ENCODE data around the gene ZDHHC15.

DNA sequence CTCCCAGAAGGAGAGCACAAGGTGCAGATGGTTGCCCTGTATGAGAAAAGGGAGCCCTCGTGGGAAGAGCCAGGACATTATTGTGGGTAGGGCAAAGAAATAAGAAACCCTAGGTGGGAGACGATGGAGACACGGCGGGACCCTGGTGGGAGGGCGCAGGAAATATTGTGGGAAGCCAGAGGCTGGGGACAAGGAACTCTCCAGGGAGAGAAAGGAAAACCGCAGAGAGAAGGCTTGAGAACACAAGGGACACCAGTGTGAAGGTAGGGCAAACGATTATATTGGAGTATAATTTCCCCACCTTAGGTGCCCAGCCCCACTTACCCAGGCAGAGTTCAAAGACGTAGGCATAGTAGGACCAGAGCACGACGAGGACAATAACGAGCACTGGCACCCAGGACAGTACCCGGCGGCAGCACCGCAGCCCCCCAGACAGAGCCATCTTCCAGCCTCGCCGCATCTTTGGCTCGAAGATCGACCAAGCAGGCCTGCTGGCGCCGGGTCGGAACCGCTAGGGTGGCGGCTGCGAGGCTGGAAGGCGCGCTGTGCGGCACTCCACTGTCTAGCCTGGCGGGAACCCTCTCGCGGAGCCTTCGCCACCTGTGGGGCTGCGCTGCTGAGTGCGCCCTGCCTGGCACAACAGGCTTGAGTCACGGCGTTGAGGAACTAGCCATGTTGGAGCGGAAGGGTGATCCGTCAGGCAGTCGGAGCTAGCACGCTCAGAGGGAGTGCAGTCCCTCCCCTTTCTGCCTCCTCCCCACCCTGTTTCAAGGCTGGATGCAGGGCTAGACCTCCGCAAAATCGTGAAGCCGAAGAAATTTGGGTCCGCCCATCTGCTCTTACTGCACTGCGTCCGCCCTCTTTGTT lies at the start of gene ZDHHC15:
- TF ChIP-seq TAF1 (IDR thresholded peaks at IDR 0.05; ENCODE audit: borderline replicate concordance, low read depth, low read length) (no peak), POLR2AphosphoS5 (IDR thresholded peaks at IDR 0.05; ENCODE audit: low read depth, low read length) (no peak), POLR2A (IDR thresholded peaks at IDR 0.05; ENCODE audit: low read depth, low read length) (no peak)

All from GM12892 (cell line).